GM23338 (cell line): Measurements from ENCODE around the gene SYNCRIP. TPM values are rescaled to one million over a fixed set of nuclear protein-coding genes. Genes with fewer than 3 reads are reported as not detected.

Experiments
- ATAC-seq: fragments of 200-7000 bp; cut with Tn5 transposase; 3 replicates; pipeline ENCODE4 v1.9.1; 2020
- DNase-seq: peaks from one replicate; pipeline ENCODE4 v3.0.0-alpha.2; 2015; ENCODE audit warnings: low spot score
- H2AFZ ChIP-seq: fragments of 200-600 bp; sonication (generic); 2 replicates; pipeline ENCODE4 v1.8.0; 2016; ENCODE audit warnings: antibody characterized with exemption, mild to moderate bottlenecking, moderate library complexity
- H3F3A ChIP-seq: fragments of 200-600 bp; sonication (generic); replicated peaks from 2 replicates; pipeline ENCODE4 v1.8.0; 2017; ENCODE audit warnings: antibody characterized with exemption, mixed run types, low read depth
- H3K27ac ChIP-seq: fragments of 200-600 bp; sonication (generic); 2 replicates; pipeline ENCODE4 v1.6.1; 2016; ENCODE audit warnings: low read depth
- H3K27me3 ChIP-seq: fragments of 200-600 bp; sonication (generic); 2 replicates; pipeline ENCODE4 v1.8.0; 2016; ENCODE audit warnings: mild to moderate bottlenecking, mixed run types, moderate library complexity; ENCODE audit not compliant: insufficient read depth
- H3K36me3 ChIP-seq: fragments of 200-600 bp; sonication (generic); 2 replicates; pipeline ENCODE4 v1.8.0; 2016; ENCODE audit warnings: mild to moderate bottlenecking; ENCODE audit not compliant: insufficient read depth
- H3K4me1 ChIP-seq: fragments of 200-600 bp; sonication (generic); 2 replicates; pipeline ENCODE4 v1.8.0; 2016; ENCODE audit warnings: mild to moderate bottlenecking, moderate library complexity; ENCODE audit not compliant: insufficient read depth
- H3K4me2 ChIP-seq: fragments of 200-600 bp; sonication (generic); 2 replicates; pipeline ENCODE4 v1.7.1; 2017; ENCODE audit warnings: mixed run types
- H3K4me3 ChIP-seq: fragments of 200-600 bp; sonication (generic); 2 replicates; pipeline ENCODE4 v1.6.1; 2016; ENCODE audit warnings: mixed run types
- H3K79me2 ChIP-seq: fragments of 200-600 bp; sonication (generic); replicated peaks from 2 replicates; pipeline ENCODE4 v1.8.0; 2017; ENCODE audit warnings: mild to moderate bottlenecking; ENCODE audit not compliant: insufficient read depth
- H3K9me2 ChIP-seq: fragments of 200-600 bp; sonication (generic); 2 replicates; pipeline ENCODE4 v1.8.0; 2017; ENCODE audit not compliant: insufficient read depth
- H4K20me1 ChIP-seq: fragments of 200-600 bp; sonication (generic); replicated peaks from 2 replicates; pipeline ENCODE4 v1.8.0; 2017; ENCODE audit warnings: mild to moderate bottlenecking; ENCODE audit not compliant: insufficient read depth
- H3K27ac Mint-ChIP-seq: 2 replicates; pipeline ENCODE4 v1.8.0; 2020; ENCODE audit warnings: inconsistent platforms, mild to moderate bottlenecking, moderate library complexity, mixed read lengths
- H3K27me3 Mint-ChIP-seq: 3 replicates; pipeline ENCODE4 v1.8.0; 2022; ENCODE audit warnings: low read depth, mild to moderate bottlenecking, moderate library complexity, mixed read lengths, inconsistent platforms; ENCODE audit not compliant: insufficient read depth, poor library complexity
- H3K36me3 Mint-ChIP-seq: 3 replicates; pipeline ENCODE4 v1.8.0; 2021; ENCODE audit warnings: low read depth, mild to moderate bottlenecking, inconsistent platforms, moderate library complexity, mixed read lengths
- H3K4me1 Mint-ChIP-seq: 3 replicates; pipeline ENCODE4 v1.8.0; 2020; ENCODE audit warnings: mild to moderate bottlenecking, inconsistent platforms, mixed read lengths
- H3K4me3 Mint-ChIP-seq: 3 replicates; pipeline ENCODE4 v1.8.0; 2021; ENCODE audit warnings: moderate library complexity, mild to moderate bottlenecking, inconsistent platforms, mixed read lengths
- H3K9me3 Mint-ChIP-seq: 3 replicates; pipeline ENCODE4 v1.8.0; 2020; ENCODE audit warnings: moderate library complexity, mild to moderate bottlenecking, inconsistent platforms, mixed read lengths
- CREB1 ChIP-seq: fragments of 250-450 bp; sonication (Bioruptor Pico); IDR thresholded peaks from 2 replicates; pipeline ENCODE4 v1.5.0; 2020; ENCODE audit warnings: low read depth, mild to moderate bottlenecking, moderate library complexity
- EZH2 ChIP-seq: fragments of 200-600 bp; sonication (generic); IDR thresholded peaks from one replicate; pipeline ENCODE4 v1.8.0; 2017; ENCODE audit warnings: antibody characterized with exemption, mild to moderate bottlenecking, low read depth; ENCODE audit not compliant: unreplicated experiment
- EZH2phosphoT487 ChIP-seq: fragments of 200-600 bp; sonication (generic); IDR thresholded peaks from one replicate; pipeline ENCODE4 v1.8.1; 2018; ENCODE audit warnings: antibody characterized with exemption; ENCODE audit not compliant: unreplicated experiment
- JUNB ChIP-seq: IDR thresholded peaks from one replicate; pipeline ENCODE4 v1.6.1; 2016; ENCODE audit warnings: antibody characterized with exemption; ENCODE audit not compliant: unreplicated experiment
- POLR2AphosphoS5 ChIP-seq: IDR thresholded peaks from 2 replicates; pipeline ENCODE4 v1.6.1; 2016; ENCODE audit warnings: antibody characterized with exemption, low read depth
- ZNF114 ChIP-seq: fragments of 250-450 bp; sonication (Bioruptor Pico); IDR thresholded peaks from 2 replicates; pipeline ENCODE4 v1.5.0; 2020; ENCODE audit warnings: mild to moderate bottlenecking, moderate library complexity
- polyA plus RNA-seq: library from polyadenylated mRNA; unstranded; fragments of >200 nt; fragmentation: Nextera tagmentation; extraction: Ambion mirVana; gene quantifications from 2 replicates; pipeline ENCODE4 v1.2.1, GENCODE V29; 2016
- total RNA-seq: library from RNA; depleted of rRNA; stranded (reverse); fragments of >200 nt; shearing (Covaris generic); gene quantifications from 2 replicates; pipeline ENCODE4 v1.2.3, GENCODE V29; 2014
- TF ChIP-seq, protein P1 (sequence below): fragments of 250-450 bp; sonication (Bioruptor Pico); IDR thresholded peaks from 2 replicates; pipeline ENCODE4 v1.5.0; 2020; ENCODE audit warnings: mild to moderate bottlenecking, moderate library complexity

SYNCRIP gene
- total and polyA plus RNA-seq, 2 experiments from 2014 or later = 163 to 164 TPM

DNA sequence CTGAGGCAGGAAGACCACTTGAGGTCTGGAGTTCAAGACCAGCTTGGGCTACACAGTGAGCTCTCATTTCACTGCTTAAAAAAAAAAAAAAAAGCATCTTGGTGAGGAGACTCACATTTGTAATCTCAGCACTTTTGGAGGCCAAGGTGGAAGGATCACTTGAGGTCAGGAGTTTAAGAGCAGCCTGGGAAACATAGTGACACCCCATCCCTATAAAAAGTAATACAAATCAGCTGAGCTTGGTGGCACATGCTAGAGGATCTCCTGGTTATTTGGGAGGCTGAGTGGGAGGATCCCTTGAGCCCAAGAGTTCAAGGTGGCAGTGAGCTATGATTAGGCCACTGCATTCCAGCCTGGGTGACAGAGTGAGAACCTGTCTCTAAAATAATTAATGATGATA, 29.4 kb upstream of the SYNCRIP start:
- ATAC-seq (peak; percentile 4; the same call in 1 of the 3 replicates), DNase-seq (peak; percentile 38)
- Histone ChIP-seq H3K79me2 (peaks cover 32% of the 10 kb centered on the region), H4K20me1 (peaks cover 24% of the 10 kb centered on the region), H3F3A (peaks cover 41% of the 10 kb centered on the region), H3K4me1 (peaks cover 28% of the 10 kb centered on the region), H3K9me2 (no peaks in the 10 kb centered on the region), H3K36me3 (peaks cover 29% of the 10 kb centered on the region), H3K27me3 (no peaks in the 10 kb centered on the region), H3K4me2 (no peak overlapping the region), H2AFZ (no peak overlapping the region), H3K4me3 (no peak overlapping the region), H3K27ac (peak overlapping the region; percentile 81; the same call in 1 of the 2 replicates)
- Mint-ChIP-seq H3K4me1 (peaks cover 55% of the 10 kb centered on the region), H3K4me3 (no peak overlapping the region), H3K27ac (no peak overlapping the region), H3K9me3 (no peaks in the 10 kb centered on the region; the same call in 2 of the 3 replicates), H3K27me3 (peaks cover 14% of the 10 kb centered on the region), H3K36me3 (peaks cover 50% of the 10 kb centered on the region)
- TF ChIP-seq EZH2 = no peak
- TF ChIP-seq CREB1 (CRISPR knock-in tag) = no peak
- TF ChIP-seq JUNB = no peak
- TF ChIP-seq POLR2AphosphoS5 = 0 out of 2 replicates have a peak, but pooled peaks have one; percentile 7
- TF ChIP-seq, protein P1, sequence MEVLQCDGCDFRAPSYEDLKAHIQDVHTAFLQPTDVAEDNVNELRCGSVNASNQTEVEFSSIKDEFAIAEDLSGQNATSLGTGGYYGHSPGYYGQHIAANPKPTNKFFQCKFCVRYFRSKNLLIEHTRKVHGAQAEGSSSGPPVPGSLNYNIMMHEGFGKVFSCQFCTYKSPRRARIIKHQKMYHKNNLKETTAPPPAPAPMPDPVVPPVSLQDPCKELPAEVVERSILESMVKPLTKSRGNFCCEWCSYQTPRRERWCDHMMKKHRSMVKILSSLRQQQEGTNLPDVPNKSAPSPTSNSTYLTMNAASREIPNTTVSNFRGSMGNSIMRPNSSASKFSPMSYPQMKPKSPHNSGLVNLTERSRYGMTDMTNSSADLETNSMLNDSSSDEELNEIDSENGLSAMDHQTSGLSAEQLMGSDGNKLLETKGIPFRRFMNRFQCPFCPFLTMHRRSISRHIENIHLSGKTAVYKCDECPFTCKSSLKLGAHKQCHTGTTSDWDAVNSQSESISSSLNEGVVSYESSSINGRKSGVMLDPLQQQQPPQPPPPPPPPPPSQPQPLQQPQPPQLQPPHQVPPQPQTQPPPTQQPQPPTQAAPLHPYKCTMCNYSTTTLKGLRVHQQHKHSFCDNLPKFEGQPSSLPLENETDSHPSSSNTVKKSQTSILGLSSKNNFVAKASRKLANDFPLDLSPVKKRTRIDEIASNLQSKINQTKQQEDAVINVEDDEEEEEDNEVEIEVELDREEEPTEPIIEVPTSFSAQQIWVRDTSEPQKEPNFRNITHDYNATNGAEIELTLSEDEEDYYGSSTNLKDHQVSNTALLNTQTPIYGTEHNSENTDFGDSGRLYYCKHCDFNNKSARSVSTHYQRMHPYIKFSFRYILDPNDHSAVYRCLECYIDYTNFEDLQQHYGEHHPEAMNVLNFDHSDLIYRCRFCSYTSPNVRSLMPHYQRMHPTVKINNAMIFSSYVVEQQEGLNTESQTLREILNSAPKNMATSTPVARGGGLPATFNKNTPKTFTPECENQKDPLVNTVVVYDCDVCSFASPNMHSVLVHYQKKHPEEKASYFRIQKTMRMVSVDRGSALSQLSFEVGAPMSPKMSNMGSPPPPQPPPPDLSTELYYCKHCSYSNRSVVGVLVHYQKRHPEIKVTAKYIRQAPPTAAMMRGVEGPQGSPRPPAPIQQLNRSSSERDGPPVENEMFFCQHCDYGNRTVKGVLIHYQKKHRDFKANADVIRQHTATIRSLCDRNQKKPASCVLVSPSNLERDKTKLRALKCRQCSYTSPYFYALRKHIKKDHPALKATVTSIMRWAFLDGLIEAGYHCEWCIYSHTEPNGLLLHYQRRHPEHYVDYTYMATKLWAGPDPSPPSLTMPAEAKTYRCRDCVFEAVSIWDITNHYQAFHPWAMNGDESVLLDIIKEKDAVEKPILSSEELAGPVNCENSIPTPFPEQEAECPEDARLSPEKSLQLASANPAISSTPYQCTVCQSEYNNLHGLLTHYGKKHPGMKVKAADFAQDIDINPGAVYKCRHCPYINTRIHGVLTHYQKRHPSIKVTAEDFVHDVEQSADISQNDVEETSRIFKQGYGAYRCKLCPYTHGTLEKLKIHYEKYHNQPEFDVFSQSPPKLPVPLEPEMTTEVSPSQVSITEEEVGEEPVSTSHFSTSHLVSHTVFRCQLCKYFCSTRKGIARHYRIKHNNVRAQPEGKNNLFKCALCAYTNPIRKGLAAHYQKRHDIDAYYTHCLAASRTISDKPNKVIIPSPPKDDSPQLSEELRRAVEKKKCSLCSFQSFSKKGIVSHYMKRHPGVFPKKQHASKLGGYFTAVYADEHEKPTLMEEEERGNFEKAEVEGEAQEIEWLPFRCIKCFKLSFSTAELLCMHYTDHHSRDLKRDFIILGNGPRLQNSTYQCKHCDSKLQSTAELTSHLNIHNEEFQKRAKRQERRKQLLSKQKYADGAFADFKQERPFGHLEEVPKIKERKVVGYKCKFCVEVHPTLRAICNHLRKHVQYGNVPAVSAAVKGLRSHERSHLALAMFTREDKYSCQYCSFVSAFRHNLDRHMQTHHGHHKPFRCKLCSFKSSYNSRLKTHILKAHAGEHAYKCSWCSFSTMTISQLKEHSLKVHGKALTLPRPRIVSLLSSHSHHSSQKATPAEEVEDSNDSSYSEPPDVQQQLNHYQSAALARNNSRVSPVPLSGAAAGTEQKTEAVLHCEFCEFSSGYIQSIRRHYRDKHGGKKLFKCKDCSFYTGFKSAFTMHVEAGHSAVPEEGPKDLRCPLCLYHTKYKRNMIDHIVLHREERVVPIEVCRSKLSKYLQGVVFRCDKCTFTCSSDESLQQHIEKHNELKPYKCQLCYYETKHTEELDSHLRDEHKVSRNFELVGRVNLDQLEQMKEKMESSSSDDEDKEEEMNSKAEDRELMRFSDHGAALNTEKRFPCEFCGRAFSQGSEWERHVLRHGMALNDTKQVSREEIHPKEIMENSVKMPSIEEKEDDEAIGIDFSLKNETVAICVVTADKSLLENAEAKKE (CRISPR knock-in tag) = no peak
- no peak for TF ChIP-seq ZNF114 (CRISPR knock-in tag)
- no peak for TF ChIP-seq EZH2phosphoT487
